ENCODE data around the gene EYS.
"Not testable (repeated sequence)": the region's sequence is repeated elsewhere in the genome, so short reads cannot be mapped to it uniquely, and the experiment has no call there.

EYS gene

DNA sequence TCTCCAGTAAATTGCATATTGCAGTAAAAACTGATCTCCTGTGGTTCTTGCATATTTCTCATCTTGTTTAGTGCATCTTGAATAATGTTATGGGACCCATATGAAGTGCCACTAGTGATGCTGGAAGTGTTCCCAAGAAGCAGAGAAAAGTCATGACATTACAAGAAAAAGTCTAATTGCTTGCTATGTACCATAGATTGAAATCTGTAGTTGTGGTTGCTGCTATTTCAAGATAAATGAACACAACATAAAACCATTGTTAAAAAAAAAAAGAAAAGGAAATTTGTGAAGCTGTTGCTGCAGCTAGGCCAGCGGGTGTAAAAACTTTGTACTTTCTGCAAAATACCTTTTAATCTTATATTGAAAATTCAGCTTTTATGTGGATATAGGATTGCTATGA is 1767.0 kb downstream of the EYS start (continued):
- TF ChIP-seq ARNTL (CRISPR knock-in tag; IDR thresholded peaks at IDR 0.05; ENCODE audit: borderline replicate concordance, low read depth) = no peak
- TF ChIP-seq, protein P1, sequence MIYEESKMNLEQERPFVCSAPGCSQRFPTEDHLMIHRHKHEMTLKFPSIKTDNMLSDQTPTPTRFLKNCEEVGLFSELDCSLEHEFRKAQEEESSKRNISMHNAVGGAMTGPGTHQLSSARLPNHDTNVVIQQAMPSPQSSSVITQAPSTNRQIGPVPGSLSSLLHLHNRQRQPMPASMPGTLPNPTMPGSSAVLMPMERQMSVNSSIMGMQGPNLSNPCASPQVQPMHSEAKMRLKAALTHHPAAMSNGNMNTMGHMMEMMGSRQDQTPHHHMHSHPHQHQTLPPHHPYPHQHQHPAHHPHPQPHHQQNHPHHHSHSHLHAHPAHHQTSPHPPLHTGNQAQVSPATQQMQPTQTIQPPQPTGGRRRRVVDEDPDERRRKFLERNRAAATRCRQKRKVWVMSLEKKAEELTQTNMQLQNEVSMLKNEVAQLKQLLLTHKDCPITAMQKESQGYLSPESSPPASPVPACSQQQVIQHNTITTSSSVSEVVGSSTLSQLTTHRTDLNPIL (CRISPR knock-in tag; IDR thresholded peaks at IDR 0.05; ENCODE audit: low read depth) = no peak
- TF ChIP-seq OSR1 (CRISPR knock-in tag; IDR thresholded peaks at IDR 0.05) = no peak
- TF ChIP-seq ZC3H10 (CRISPR knock-in tag; IDR thresholded peaks at IDR 0.05) = no peak
- TF ChIP-seq ISL1 (CRISPR knock-in tag; IDR thresholded peaks at IDR 0.05) = no peak
- no peak for TF ChIP-seq GLIS3 (CRISPR knock-in tag; IDR thresholded peaks at IDR 0.05)
- no peak for TF ChIP-seq ZNF70 (CRISPR knock-in tag; IDR thresholded peaks at IDR 0.05)
- TF ChIP-seq, protein P2, sequence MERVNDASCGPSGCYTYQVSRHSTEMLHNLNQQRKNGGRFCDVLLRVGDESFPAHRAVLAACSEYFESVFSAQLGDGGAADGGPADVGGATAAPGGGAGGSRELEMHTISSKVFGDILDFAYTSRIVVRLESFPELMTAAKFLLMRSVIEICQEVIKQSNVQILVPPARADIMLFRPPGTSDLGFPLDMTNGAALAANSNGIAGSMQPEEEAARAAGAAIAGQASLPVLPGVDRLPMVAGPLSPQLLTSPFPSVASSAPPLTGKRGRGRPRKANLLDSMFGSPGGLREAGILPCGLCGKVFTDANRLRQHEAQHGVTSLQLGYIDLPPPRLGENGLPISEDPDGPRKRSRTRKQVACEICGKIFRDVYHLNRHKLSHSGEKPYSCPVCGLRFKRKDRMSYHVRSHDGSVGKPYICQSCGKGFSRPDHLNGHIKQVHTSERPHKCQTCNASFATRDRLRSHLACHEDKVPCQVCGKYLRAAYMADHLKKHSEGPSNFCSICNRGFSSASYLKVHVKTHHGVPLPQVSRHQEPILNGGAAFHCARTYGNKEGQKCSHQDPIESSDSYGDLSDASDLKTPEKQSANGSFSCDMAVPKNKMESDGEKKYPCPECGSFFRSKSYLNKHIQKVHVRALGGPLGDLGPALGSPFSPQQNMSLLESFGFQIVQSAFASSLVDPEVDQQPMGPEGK (CRISPR knock-in tag; IDR thresholded peaks at IDR 0.05; ENCODE audit: borderline replicate concordance) = no peak
- TF ChIP-seq PPARA (CRISPR knock-in tag; IDR thresholded peaks at IDR 0.05; ENCODE audit: borderline replicate concordance) = no peak
- TF ChIP-seq TCF4 (CRISPR knock-in tag; IDR thresholded peaks at IDR 0.05; ENCODE audit: borderline replicate concordance) = no peak
- no peak for TF ChIP-seq ESRRG (CRISPR knock-in tag; IDR thresholded peaks at IDR 0.05)
- no peak for TF ChIP-seq ZNF565 (CRISPR knock-in tag; conservative IDR thresholded peaks at IDR 0.05; ENCODE audit: low read depth)

DNA sequence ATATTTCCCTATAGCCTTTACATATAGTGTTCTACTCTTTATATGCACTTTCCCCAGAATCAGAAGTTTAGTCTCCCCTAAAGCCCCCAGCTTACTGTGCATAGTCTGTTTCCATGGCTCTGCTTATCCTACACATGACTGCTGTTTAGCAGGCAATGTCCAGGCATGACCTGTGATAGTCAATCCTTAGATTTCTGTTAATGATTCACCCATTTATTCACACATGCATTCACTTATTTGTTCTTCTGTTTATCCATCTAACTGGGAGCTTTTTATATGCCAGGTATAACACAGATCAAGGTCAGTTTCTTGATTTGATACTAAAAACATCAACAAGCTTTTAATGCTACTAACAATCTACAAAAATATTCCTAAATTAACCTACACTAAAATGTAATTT is 1770.6 kb downstream of the EYS start:
- no peak for ATAC-seq
- TF ChIP-seq, protein P3, sequence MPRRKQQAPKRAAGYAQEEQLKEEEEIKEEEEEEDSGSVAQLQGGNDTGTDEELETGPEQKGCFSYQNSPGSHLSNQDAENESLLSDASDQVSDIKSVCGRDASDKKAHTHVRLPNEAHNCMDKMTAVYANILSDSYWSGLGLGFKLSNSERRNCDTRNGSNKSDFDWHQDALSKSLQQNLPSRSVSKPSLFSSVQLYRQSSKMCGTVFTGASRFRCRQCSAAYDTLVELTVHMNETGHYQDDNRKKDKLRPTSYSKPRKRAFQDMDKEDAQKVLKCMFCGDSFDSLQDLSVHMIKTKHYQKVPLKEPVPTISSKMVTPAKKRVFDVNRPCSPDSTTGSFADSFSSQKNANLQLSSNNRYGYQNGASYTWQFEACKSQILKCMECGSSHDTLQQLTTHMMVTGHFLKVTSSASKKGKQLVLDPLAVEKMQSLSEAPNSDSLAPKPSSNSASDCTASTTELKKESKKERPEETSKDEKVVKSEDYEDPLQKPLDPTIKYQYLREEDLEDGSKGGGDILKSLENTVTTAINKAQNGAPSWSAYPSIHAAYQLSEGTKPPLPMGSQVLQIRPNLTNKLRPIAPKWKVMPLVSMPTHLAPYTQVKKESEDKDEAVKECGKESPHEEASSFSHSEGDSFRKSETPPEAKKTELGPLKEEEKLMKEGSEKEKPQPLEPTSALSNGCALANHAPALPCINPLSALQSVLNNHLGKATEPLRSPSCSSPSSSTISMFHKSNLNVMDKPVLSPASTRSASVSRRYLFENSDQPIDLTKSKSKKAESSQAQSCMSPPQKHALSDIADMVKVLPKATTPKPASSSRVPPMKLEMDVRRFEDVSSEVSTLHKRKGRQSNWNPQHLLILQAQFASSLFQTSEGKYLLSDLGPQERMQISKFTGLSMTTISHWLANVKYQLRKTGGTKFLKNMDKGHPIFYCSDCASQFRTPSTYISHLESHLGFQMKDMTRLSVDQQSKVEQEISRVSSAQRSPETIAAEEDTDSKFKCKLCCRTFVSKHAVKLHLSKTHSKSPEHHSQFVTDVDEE (CRISPR knock-in tag; IDR thresholded peaks at IDR 0.05) = no peak
- TF ChIP-seq ZNF565 (CRISPR knock-in tag; conservative IDR thresholded peaks at IDR 0.05; ENCODE audit: low read depth) (no peak), ISL1 (CRISPR knock-in tag; IDR thresholded peaks at IDR 0.05) (no peak), CSDC2 (CRISPR knock-in tag; IDR thresholded peaks at IDR 0.05) (no peak), BACH2 (CRISPR knock-in tag; IDR thresholded peaks at IDR 0.05; ENCODE audit: borderline replicate concordance) (no peak), ZFP3 (CRISPR knock-in tag; IDR thresholded peaks at IDR 0.05) (no peak), SNAI2 (CRISPR knock-in tag; IDR thresholded peaks at IDR 0.05) (no peak), OSR1 (CRISPR knock-in tag; IDR thresholded peaks at IDR 0.05) (no peak), GLIS3 (CRISPR knock-in tag; IDR thresholded peaks at IDR 0.05) (no peak)

DNA sequence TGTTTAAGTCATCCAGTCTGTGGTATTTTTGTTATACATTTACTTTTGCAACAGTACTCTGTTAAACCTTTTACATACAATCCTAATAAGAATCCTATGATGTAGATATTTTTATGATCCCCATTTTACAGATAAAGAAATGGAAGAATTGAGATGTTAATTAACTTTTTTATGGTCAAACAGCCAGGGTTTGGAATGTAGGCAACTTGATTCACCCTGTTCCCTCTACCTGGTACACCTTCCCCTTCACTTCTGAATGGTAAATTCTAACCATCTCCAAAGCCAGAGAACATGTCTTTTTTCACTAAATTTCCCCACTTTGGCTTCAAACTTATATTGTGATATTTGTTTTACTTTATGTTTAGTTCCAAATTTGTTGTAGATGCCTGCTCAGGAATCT is 1771.3 kb downstream of the EYS start:
- no peak for ATAC-seq
- TF ChIP-seq, protein P2 (CRISPR knock-in tag; IDR thresholded peaks at IDR 0.05; ENCODE audit: borderline replicate concordance) = no peak
- TF ChIP-seq RARB (CRISPR knock-in tag; IDR thresholded peaks at IDR 0.05) (no peak), ZNF8 (CRISPR knock-in tag; IDR thresholded peaks at IDR 0.05) (no peak), SNAI2 (CRISPR knock-in tag; IDR thresholded peaks at IDR 0.05) (no peak), GLIS3 (CRISPR knock-in tag; IDR thresholded peaks at IDR 0.05) (no peak), ZNF565 (CRISPR knock-in tag; conservative IDR thresholded peaks at IDR 0.05; ENCODE audit: low read depth) (no peak), OSR1 (CRISPR knock-in tag; IDR thresholded peaks at IDR 0.05) (no peak), ZFP30 (CRISPR knock-in tag; IDR thresholded peaks at IDR 0.05) (no peak), ISL1 (CRISPR knock-in tag; IDR thresholded peaks at IDR 0.05) (no peak), ARNTL (CRISPR knock-in tag; IDR thresholded peaks at IDR 0.05; ENCODE audit: borderline replicate concordance, low read depth) (no peak)

DNA sequence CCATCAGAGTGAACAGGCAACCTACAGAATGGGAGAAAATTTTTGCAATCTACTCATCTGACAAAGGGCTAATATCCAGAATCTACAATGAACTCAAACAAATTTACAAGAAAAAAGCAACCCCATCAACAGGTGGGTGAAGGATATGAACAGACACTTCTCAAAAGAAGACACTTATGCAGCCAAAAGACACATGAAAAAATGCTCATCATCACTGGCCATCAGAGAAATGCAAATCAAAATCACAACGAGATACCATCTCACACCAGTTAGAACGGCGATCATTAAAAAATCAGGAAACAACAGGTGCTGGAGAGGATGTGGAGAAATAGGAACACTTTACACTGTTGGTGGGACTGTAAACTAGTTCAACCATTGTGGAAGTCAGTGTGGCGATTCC is 1773.1 kb downstream of the EYS start:
- not testable (repeated sequence) for ATAC-seq

All from SK-N-SH treated with all-trans-retinoic acid at 6 μM for 48 hours (cell line).